ENCODE results near the gene STBD1. TPM values are rescaled to one million over a fixed set of nuclear protein-coding genes. Genes with fewer than 3 reads are reported as not detected.

The STBD1 gene
- total RNA-seq = 0.82 and 3.1 TPM in 2 replicates

DNA sequence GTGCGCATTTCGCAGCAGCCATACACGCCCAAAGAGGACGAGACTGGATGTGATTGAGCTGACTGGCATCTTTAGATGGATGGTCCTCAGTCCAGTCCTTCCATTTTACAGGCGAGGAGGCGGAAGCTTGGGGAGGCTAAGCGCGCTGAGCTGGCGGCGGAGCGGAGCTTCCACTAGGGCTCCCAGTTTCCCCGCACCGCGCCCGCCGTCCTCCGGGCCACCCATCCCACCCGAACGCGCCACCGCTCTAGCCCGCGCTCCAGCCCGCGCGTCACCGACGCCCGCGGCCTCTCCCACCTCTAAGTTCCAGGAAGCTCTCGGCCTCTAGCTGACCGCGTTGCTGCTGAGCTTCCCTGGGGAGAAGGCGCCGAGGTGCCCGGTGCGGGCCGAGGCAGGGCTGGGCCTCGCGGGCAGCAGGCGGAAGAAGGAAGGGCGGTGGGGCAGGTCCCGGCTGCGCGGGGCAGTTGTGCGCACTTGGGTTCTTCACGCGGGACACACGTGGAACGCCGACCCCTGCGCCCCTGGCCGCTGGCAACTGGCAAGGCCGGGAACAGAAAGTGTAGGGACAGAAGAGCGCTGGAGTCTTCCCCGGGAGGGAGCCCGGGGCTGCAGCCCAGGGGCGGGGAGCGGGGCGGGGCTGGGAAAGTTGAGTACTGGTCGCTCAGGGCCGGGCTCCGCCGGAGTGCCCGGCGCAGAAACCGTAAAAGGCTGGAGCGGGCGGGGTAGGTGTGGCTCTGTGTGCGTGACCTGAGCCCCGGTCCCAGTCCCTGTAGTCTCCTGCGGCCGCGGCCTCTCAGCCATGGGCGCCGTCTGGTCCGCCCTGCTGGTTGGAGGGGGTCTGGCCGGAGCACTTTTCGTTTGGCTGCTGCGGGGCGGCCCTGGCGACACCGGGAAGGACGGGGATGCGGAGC, at the start of gene STBD1:
STBD1 (plus strand) TSS at position 763 of the 911 bp plus-strand sequence; CDS start at position 800, 37 bp downstream.

Other genes starting within 250 kb of the STBD1 start
- not detected in 2 replicates for gene ART3, start 232.0 kb upstream of the STBD1 start, total RNA-seq
- 44.0 and 50.3 TPM in 2 replicates for gene NUP54, start 158.3 kb upstream of the STBD1 start, total RNA-seq
- 149 and 341 TPM in 2 replicates for gene SCARB2, start 92.9 kb upstream of the STBD1 start, total RNA-seq
- gene FAM47E, start 55.0 kb upstream of the STBD1 start, total RNA-seq = 0.38 TPM in 1 of 2 replicates, not detected in the other
- gene CCDC158, start 114.4 kb downstream of the STBD1 start, total RNA-seq = not detected in 2 replicates
- gene SHROOM3, start 128.5 kb downstream of the STBD1 start, total RNA-seq = 0.19 and 0.81 TPM in 2 replicates